SK-N-SH treated with all-trans-retinoic acid at 6 μM for 48 hours (cell line): ENCODE data around the gene LEO1.

Experiments used
- ARNTL ChIP-seq: fragments of 450-650 bp; formaldehyde crosslinking; IDR thresholded peaks from 2 replicates; pipeline ENCODE4 v1.5.0; 2020; ENCODE audit warnings: low read depth, mild to moderate bottlenecking, moderate library complexity, borderline replicate concordance
- CREB5 ChIP-seq: fragments of 250-450 bp; sonication (Bioruptor Pico); IDR thresholded peaks from 2 replicates; pipeline ENCODE4 v1.5.1; 2020; ENCODE audit warnings: low read depth, mild to moderate bottlenecking, moderate library complexity
- CSRNP3 ChIP-seq: fragments of 250-450 bp; sonication (Bioruptor Pico); IDR thresholded peaks from 2 replicates; pipeline ENCODE4 v1.5.1; 2021; ENCODE audit warnings: mild to moderate bottlenecking, moderate library complexity
- GLIS3 ChIP-seq: fragments of 250-450 bp; sonication (Bioruptor Pico); IDR thresholded peaks from 2 replicates; pipeline ENCODE4 v1.5.0; 2020; ENCODE audit warnings: mild to moderate bottlenecking, moderate library complexity
- PATZ1 ChIP-seq: fragments of 250-450 bp; sonication (Bioruptor Pico); IDR thresholded peaks from 2 replicates; pipeline ENCODE4 v1.8.0; 2020; ENCODE audit warnings: mild to moderate bottlenecking, moderate library complexity, borderline replicate concordance
- SNAI2 ChIP-seq: fragments of 250-450 bp; sonication (Bioruptor Pico); IDR thresholded peaks from 2 replicates; pipeline ENCODE4 v1.5.0; 2020; ENCODE audit warnings: mild to moderate bottlenecking, moderate library complexity
- TOX ChIP-seq: fragments of 250-450 bp; sonication (Bioruptor Pico); IDR thresholded peaks from 2 replicates; pipeline ENCODE4 v1.8.0; 2021; ENCODE audit warnings: mild to moderate bottlenecking, moderate library complexity, borderline replicate concordance
- ZFP3 ChIP-seq: fragments of 250-450 bp; sonication (Bioruptor Pico); IDR thresholded peaks from 2 replicates; pipeline ENCODE4 v1.5.0; 2020; ENCODE audit warnings: mild to moderate bottlenecking, moderate library complexity
- ZNF565 ChIP-seq: fragments of 450-650 bp; formaldehyde crosslinking; conservative IDR thresholded peaks from 2 replicates; pipeline ENCODE4 v1.5.0; 2020; ENCODE audit warnings: low read depth, mild to moderate bottlenecking, moderate library complexity
- ZNF70 ChIP-seq: fragments of 450-650 bp; formaldehyde crosslinking; IDR thresholded peaks from 2 replicates; pipeline ENCODE4 v1.5.0; 2020; ENCODE audit warnings: mild to moderate bottlenecking, moderate library complexity

- TF ChIP-seq PATZ1 (no peak), ZNF565 (CRISPR knock-in tag) (no peak), CREB5 (CRISPR knock-in tag) (no peak), GLIS3 (CRISPR knock-in tag) (no peak), ZNF70 (no peak), SNAI2 (CRISPR knock-in tag) (no peak), TOX (no peak), ARNTL (CRISPR knock-in tag) (no peak), CSRNP3 (CRISPR knock-in tag) (no peak), ZFP3 (CRISPR knock-in tag) (no peak)
Measured at GRCh38 chr15:51888593-51889195, 82.9 kb downstream of the LEO1 start.
